BJ (cell line): ENCODE measurements around the gene WNT11. TPM values are rescaled to one million over a fixed set of nuclear protein-coding genes. Genes with fewer than 3 reads are reported as not detected.

Experiments used
- CTCF ChIA-PET: fragments of 350-600 bp; formaldehyde crosslinking; extraction: SDS; loops from one replicate; lab custom pipeline; 2021; ENCODE audit warnings: antibody characterized with exemption, inconsistent platforms; lab: Yijun Ruan, JAX
- POLR2A ChIA-PET: fragments of 300-600 bp; sonication (Branson Sonifier 250); formaldehyde crosslinking; extraction: SDS; loops from one replicate; lab custom pipeline; 2021; ENCODE audit warnings: antibody characterized with exemption; lab: Charles Lee
- DNase-seq: peaks from one replicate; pipeline ENCODE4 v3.0.0-alpha.2; 2011; ENCODE audit warnings: low read depth
- H3K27me3 ChIP-seq: 2 replicates; pipeline ENCODE4 v1.6.0; 2011; ENCODE audit warnings: low read length; ENCODE audit not compliant: control insufficient read depth, insufficient read depth
- H3K36me3 ChIP-seq: 2 replicates; pipeline ENCODE4 v1.5.1; 2011; ENCODE audit warnings: low read length; ENCODE audit not compliant: control insufficient read depth, insufficient read depth
- H3K4me3 ChIP-seq: 2 replicates; pipeline ENCODE4 v1.5.1; 2011; ENCODE audit warnings: low read depth, mild to moderate bottlenecking, control low read depth, low read length
- polyA plus RNA-seq: library from polyadenylated mRNA; depleted of rRNA; stranded (reverse); fragments of >200 nt; gene quantifications from 2 replicates; pipeline ENCODE4 v1.2.3, GENCODE V29; 2011
- TF ChIP-seq, protein P1 (sequence below): IDR thresholded peaks from 2 replicates; pipeline ENCODE4 v1.5.1; 2011; ENCODE audit warnings: low read depth, mild to moderate bottlenecking, control low read depth, inconsistent platforms, low read length, moderate library complexity; ENCODE audit not compliant: insufficient read depth

Gene WNT11
- polyA plus RNA-seq, 1 experiment: 0.25 TPM

DNA sequence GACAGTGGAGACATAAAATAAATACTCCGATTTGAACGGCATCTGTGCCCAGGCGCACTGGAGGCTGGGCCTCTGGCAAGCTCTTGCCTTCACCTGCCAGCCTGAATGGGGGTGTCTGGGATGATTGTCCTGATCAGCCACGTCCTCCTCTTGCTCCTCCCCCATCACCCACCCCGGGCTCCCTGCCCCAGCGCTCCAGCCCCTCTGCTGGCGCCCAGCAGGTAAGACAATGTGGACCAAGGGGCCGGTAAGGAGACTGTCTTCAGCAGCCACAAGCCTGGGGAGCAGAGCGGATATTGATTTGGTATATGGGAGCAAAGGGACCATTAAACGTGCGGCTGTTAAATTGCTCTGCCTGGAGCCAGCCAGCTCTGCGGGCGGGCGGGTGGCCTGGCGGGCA, 24.9 kb downstream of the WNT11 start:
- Histone ChIP-seq H3K36me3 (no peaks in the 10 kb centered on the region), H3K27me3 (peaks cover 2% of the 10 kb centered on the region), H3K4me3 (no peak overlapping the region)
- DNase-seq: no peak
- CTCF ChIA-PET: interaction anchor here (0.5 kb wide), 1 partner anchor 24 kb away, joined by 4 read pairs; no protein-coding TSS in a partner anchor
- TF ChIP-seq, protein P1, sequence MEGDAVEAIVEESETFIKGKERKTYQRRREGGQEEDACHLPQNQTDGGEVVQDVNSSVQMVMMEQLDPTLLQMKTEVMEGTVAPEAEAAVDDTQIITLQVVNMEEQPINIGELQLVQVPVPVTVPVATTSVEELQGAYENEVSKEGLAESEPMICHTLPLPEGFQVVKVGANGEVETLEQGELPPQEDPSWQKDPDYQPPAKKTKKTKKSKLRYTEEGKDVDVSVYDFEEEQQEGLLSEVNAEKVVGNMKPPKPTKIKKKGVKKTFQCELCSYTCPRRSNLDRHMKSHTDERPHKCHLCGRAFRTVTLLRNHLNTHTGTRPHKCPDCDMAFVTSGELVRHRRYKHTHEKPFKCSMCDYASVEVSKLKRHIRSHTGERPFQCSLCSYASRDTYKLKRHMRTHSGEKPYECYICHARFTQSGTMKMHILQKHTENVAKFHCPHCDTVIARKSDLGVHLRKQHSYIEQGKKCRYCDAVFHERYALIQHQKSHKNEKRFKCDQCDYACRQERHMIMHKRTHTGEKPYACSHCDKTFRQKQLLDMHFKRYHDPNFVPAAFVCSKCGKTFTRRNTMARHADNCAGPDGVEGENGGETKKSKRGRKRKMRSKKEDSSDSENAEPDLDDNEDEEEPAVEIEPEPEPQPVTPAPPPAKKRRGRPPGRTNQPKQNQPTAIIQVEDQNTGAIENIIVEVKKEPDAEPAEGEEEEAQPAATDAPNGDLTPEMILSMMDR: no peak
- POLR2A ChIA-PET: no interaction called here

DNA sequence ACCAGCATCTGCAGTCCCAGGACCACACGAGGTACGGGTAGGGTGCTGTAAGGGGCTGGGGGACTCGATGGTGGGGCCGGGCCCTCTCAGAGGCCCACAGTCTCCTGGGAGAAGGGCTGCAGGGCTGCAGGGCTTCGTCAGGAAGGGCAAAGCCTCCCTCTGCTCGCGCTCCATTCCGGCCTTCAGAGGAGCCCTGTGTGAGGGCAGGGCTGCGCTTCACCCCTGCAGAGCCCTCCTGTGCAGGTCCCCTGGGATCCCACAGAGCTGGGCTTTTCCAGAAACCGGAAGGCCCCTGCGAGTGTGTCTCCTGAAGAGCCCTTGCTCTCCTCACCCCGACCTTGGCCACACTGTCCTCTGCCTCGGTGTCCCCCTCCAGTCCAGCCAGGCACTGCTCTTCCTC, 27.2 kb downstream of the WNT11 start:
- Histone ChIP-seq H3K36me3 (no peaks in the 10 kb centered on the region), H3K27me3 (peaks cover under 1% of the 10 kb centered on the region), H3K4me3 (no peak overlapping the region)
- DNase-seq: no peak
- POLR2A ChIA-PET: no interaction called here
- TF ChIP-seq, protein P1: no peak
- CTCF ChIA-PET: no interaction called here

DNA sequence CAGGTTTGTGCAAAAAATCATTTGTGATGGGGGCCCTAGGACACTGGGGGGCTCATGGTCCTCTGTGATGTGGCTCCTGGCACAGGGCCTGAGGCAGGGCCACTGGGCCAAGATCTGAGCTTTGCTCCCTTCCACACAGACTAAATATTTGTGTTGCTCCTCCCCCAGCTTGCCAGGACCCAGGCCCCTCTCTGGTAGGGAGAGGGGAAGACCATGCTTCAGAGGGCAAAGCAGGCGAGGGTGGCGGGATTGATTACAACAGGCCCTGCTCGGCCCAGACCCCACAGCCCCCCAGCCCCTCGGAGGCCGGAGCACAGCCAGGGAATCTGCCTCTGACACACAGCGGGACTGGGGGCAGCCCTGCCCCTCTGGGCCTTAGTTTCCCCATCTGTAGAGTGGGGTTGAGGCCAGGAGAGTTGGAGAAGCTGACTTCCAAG, 29.0 kb downstream of the WNT11 start:
- CTCF ChIA-PET: no interaction called here
- no peak for DNase-seq
- TF ChIP-seq, protein P1: no peak
- H3K27me3 ChIP-seq: peaks cover 2% of the 10 kb centered on the region
- no peaks in the 10 kb centered on the region for H3K36me3 ChIP-seq
- POLR2A ChIA-PET: no interaction called here
- no peak overlapping the region for H3K4me3 ChIP-seq

DNA sequence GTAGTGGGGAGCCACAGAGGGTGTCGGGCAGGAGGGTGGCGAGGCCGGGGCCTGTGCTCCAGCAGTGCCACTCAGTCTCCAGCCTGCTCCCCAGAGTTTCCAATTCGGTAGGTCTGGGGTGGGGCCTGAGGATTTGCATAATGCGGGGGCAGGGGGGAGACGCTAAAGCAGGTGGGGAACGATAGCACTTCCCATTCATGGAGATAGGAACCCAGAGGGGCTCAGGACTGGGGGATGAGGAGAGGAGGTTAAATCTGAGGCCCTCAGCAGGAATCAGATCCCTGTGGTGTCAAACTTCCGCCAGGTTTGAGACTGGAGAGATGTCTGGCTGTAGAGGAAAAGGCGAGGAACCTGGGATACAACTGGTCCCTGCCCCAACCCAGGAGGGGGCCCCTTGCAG, 29.8 kb downstream of the WNT11 start:
- POLR2A ChIA-PET: no interaction called here
- DNase-seq: no peak
- H3K27me3 ChIP-seq: peaks cover 5% of the 10 kb centered on the region
- H3K36me3 ChIP-seq: no peaks in the 10 kb centered on the region
- no peak overlapping the region for H3K4me3 ChIP-seq
- CTCF ChIA-PET: no interaction called here
- TF ChIP-seq, protein P1: no peak

DNA sequence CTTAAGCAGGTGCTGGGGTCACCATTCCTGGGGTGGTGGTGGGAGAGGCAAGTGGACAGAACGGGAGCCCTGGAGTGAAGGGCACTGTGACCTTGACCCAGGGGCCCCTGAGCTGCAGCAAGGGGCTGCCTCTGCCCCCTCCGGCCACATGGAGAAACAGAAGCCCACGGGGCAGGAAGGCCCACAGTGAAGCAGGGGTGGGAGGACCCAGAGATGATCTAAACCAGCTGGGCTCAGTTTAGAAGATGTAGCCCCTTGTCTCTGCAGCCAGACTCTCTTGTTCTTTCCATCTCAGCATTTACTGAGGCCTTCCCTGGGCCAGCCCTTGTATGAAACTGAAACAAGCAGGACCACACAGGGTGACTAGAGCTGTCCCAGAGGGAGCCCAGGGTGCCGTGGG, 30.5 kb downstream of the WNT11 start:
- H3K4me3 ChIP-seq: no peak overlapping the region
- peaks cover 5% of the 10 kb centered on the region for H3K27me3 ChIP-seq
- POLR2A ChIA-PET: no interaction called here
- CTCF ChIA-PET: interaction anchor here (0.6 kb wide), 1 partner anchor 60 kb away, joined by 3 read pairs; no protein-coding TSS in a partner anchor
- no peak for DNase-seq
- no peaks in the 10 kb centered on the region for H3K36me3 ChIP-seq
- TF ChIP-seq, protein P1: no peak
